Stimulated activated CD4-positive, alpha-beta T cell treated with anti-CD3 and anti-CD28 coated beads, Interleukin-2, amount 100 ng/mL, for 4 hours (primary cell): ENCODE data around the gene USO1.
A peak's percentile ranks its signal among the peaks of the same experiment; 100 is the strongest.
"Not testable (repeated sequence)": the region's sequence is repeated elsewhere in the genome, so short reads cannot be mapped to it uniquely, and the experiment has no call there.

Experiments used
- DNase-seq: peaks from one replicate; pipeline ENCODE4 v3.0.0-alpha.2; 2020; ENCODE audit warnings: low read depth

Gene USO1

DNA sequence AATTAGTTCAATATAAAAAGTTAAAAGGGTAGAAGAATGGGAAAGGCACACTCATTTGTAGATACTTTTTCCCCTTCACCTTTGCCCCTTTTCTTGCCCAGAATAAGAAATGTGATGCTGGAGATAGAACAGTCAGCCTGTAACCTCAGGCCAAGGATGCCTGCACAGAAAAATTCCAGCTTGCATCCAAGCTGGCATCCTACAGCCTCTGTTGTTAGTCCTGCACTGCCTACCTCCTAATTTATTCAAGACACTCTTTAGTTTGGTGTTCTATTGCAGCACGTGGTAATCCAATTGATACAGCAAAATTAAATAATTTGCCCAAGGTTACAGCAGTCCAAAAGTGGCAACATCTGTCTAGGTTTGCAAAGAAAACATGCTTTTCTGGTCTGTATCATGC is 9.7 kb upstream of the USO1 start:
- DNase-seq: no peak

DNA sequence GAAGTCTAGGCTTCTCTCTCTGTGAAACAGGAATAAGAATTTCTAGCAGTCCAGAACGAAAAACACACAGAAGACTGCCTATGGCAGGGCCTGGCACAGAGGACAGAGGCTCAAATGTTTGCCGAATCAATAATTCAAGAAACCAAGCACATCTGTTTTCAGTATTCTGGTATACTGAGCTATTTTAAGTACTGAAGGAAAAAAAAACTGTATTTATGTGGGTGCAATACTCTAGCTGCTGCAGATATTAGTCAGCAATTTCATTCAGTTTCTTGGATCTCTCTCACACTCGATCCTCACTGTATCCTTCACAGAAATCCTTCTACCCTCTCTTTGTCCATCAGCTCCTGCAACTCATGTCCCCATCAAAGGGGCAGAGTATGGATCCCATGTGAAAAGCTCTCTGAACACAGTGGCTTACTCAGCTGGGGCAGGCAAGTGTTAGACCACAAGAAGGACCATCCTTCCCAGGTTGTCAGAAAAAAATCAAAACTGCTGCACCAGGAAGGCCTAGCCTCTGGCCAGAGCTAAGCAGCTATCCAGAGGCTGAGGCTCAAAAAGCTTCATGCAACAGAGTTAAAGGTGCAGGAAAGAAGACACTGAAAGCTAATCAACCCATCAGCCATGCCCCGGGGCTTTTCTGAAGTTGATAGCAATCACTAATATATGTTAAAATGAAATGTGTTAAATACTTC is 9.1 kb upstream of the USO1 start:
- no peak for DNase-seq

DNA sequence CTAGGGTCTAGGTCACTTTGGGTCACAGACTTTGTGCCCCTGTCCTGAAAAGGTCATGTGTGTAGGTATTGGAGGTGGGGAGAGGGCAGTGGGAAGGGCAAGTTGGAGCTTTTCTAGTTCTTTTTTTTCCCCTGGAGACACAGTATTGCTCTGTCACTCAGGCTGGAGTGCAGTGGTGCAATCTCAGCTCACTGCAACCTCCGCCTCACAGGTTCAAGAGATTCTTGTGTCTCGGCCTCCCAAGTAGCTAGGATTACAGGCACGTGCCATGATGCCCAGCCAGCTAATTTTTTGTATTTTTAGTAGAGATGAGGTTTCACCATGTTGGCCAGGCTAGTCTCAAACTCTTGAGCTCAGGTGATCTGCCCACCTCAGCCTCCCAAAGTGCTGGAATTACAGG is 8.3 kb upstream of the USO1 start:
- DNase-seq: not testable (repeated sequence)

DNA sequence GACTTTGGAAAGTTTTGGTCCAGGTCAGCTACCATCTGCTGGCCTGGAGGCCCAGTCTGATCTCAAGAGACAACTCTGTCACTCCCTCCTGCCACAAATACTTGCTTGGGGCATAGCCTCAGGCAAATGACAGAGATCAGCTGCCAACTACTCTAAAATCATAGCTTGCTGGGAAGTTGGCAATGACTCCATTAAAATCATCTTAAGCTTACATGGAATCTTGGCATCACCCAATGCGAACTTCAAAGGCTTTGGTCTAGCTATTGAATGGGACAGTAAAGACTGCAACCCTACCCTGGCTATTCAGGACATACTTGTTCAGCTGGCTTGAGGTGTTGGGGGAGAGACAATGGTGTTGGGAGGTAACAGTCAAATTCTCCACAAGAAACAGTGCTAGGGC is 7.0 kb upstream of the USO1 start:
- no peak for DNase-seq

DNA sequence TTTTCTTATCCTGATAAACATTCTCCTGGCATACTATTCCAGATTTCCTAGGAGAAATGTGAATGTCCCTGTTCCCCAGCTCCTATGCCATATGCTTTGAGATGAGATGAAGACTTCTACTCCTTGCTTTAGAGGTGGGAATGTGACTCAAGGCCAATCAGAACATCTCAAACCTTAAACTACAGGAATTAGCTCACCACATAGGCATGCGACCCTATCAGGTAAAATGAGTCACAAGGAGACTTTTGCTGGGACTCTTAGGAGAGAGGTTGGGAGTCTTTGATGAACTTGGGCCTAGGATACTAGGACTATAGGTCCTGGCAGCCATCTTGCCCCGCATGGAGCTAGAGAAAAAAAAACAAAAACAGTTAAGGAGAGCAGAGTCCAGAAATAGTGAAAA is 5.8 kb upstream of the USO1 start:
- no peak for DNase-seq

DNA sequence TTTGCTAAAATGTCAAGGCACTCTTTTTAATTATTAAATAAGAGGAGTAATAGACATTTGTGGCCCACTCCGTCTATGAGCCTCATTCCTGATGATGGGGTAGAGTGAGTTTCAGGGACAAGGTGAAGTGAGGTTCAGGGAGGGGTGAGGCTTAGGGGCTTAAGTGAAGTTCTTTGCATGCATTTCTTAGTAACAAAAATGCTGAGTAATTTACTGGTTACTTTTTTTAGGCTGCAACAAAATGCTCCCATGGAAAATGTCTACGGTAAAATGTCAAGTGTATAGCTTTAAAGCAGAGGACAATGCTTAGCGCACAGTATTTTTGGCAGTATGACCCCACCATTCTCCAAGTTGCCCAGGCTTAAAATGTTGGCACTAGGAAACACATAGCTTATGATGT is 2.0 kb upstream of the USO1 start:
- no peak for DNase-seq

DNA sequence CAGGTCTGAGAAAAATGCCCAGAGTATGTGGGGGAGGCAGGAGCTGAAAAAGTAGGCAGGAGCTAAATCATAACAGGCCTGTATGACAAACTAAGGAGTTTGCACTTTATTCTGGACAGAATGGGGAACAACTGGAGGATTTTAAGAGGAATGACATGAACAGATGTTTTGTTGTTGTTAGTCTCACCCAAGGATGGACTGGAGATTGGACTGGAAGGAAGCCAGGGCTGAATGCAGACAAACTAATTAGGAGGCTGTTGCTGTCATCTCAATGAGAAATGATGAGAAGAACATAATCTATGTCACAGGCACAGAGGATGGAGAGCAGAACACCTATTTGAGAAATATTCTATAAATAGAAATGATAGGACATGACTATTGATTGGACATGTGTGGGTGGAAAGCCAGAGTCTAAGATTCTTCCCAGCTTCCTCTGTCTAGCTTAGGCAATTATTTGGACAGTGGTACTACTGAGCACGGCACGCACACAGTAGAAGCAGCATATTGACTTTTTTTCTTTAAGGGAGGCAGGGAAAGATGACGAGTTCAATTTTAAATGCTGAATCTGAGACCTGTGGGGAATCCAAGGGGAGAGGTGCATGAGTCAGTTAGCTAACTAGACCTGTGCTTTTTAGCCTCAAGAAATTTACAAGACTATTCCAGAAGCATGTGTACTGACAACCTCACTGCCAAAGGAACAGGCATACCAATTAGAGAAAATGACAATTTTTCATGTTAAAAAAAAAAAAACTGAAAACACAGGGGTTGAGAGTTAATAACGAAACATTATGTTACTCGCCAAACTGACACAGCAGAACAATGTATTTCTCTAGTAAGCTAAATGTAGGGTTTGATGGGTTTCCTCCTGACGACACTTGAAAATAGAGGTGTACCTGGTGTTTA is 963 bp upstream of the USO1 start:
- no peak for DNase-seq

DNA sequence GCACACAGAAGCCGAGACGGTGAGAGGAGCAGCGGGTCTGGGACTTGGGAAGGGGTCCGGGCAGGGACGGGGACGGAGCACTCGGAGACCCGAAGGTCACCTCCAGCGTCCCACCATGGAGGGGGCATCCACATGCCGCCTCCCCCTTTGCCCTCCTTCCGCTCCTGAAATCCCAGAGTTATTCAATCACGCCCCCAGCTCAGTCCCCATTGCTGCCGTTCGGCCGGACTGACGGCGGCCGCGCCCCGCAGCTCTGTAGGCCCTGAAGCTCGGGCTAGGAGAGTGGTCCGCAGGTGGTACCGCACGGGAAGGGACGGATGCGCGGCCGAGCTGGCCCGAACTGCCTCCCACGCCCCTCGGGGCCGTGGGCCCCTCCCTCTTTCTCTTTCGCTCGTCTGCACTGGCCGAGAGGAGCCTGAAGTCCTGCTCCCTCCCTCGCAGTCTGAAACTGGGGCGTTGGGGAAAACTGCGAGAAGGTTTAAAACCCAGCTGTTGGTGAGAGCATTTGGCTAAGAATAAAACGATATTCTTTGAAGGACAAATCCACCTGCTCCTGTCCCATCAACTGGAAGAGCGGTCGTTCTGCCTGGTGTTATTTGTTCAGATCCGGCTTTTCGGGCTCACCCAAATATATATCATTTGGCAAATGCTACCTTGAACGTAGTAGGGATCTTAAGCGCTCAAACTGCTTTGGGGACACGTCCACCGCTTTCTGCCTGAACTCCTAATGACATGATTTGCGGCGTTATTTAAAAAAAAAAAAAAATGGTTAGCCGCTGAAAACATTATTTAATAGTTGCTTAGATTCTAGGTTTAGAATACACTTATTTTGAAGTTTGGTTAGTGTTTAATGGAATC is 719 bp downstream of the USO1 start:
- DNase-seq: peak; percentile 24

DNA sequence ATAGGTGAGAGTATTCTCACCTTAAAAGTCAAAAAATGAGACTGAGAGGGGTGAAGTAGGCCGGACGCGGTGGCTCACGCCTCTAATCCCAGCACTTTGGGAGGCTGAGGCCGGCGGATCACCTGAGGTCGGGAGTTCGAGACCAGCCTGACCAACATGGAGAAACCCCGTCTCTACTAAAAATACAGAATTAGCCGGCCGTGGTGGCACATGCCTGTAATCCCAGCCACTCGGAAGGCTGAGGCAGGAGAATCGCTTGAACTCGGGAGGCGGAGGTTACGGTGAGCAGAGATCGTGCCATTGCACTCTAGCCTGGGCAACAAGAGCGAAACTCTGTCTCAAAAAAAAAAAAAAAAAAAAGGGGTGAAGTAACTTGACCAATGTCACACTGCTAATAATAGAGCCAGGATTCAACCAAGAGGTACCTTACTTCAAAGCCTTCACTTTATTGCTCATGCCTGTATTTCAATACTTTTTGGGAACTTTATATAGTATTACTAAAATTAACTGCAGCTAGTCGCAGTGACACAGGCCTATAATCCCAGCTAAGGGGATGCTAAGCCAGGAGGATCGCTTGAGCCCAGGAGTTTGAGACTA is 1.7 kb downstream of the USO1 start:
- DNase-seq: not testable (repeated sequence)

DNA sequence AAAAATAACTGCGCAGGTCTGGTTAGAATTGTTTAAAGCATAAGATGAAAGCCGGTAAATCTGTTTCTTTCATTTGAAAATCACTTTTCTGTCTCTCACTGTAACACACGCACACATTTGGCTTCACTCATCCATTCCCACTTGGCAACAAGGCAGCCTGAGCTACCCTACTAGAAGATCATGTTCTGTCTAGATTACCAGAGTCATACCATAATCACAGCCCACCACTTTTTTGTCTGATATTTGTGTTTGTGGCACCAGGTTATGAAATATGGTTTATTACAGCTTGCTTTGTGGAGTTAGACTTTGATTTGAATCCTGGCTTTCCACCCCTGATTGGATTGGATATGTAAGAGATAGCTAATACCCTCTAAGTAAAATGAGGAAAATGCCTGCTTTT is 2.2 kb downstream of the USO1 start:
- DNase-seq: no peak

DNA sequence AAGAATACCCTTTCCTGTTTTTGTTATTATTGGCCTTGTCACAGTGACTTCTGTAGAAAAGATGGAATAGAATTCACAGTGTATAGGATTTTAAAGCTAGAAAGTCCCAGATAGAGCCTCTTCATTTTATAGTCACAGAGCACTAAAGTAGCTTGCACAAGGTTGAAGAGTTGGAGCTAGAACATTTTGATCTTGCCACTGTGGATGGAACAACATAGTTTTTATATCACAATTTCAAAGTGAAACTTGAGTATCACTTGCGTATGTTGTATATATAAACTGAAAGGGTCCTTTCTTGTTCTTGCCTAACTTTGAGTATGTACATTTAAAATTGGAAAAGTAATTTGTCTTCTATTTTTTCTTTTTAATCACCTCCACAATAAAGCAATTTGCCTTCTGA is 2.7 kb downstream of the USO1 start:
- no peak for DNase-seq

DNA sequence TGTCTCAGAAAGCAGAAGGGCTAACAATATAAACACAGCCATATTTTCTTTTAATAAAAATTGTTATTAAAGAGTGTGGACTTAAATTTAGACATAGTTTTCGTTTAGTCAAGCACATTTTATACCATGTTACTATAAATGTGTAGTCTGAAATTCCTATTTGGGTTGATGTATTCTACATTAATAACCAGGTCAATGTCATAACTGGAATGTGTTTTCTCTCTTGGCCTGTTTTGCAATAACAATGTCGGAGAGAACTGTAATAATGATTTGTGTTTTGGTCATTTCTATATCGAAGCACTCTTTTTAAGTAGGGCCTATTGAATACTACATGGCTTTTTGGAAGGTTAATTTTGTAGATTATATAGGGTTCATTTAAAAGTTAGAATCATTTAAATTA is 5.5 kb downstream of the USO1 start:
- no peak for DNase-seq

DNA sequence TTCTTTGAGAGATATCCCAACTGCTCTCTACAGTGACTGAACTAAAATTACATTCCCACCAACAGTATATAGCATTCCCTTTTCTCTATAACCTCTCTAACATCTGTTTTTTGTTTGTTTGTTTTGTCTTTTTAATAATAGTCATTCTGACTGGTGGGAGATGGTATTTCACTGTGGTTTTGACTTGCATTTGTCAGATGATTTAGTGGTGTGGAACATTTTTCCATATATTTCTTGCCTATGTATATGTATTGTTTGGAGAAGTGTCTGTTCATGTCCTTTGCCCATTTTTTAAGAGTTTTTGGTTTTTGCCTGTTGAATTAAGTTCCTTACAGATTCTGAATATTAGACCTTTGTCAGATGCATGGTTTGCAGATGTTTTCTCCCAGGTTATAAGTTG is 9.0 kb downstream of the USO1 start:
- DNase-seq: no peak

DNA sequence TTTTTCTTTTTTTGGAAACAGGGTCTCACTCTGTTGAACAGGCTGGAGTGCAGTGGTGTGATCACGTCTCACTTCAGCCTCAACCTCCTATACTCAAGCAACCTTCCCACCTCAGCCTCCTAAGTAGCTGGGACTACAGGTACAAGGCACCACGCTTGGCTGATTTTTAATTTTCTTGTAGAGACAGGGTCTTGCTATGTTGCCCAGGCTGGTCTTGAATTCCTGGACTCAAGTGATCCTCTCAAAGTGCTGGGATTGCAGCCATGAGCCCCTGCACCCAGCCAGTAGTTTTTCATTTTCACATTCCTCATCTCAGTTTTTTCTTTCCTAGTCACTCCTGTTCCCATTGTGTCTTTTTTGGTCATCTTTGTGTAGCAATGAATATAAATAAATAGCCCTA is 11.1 kb downstream of the USO1 start:
- no peak for DNase-seq

DNA sequence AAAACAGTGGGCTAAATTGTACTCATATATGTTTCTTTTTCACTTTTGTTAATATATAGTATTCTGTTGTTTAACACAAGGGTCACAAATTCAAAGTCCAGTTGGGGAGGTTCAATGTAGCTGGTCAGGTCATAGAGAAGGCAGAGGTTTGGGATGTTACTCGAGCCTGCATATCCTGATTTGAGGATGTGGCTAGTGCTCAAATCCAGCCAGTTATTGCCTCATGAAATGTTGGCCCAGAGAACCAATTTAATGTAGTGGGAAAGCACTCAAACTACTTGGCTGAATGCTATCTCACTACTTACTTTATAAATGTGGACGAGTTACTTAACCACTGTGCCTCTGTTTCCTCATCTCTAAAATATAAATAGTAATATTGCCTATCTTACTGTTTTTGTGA is 12.5 kb downstream of the USO1 start:
- DNase-seq: no peak

DNA sequence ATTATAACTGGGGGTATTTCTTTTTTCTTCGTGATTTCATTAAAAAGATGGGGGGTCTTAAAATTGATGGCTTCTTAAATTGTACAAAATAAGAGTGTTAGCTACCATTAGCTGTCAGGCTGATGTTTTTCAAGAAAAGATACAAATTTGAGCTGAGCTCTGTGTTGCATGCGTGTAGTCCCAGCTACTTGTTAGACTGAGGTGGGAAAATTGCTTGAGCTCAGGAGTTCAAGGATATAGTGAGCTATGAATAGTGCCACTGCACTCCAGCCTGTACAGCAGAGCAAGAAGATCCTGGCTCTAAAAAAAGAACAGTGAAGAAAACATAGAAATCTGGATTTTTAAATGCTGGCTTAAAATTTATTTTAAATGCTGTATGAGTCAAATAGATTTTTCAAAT is 13.0 kb downstream of the USO1 start:
- DNase-seq: no peak

DNA sequence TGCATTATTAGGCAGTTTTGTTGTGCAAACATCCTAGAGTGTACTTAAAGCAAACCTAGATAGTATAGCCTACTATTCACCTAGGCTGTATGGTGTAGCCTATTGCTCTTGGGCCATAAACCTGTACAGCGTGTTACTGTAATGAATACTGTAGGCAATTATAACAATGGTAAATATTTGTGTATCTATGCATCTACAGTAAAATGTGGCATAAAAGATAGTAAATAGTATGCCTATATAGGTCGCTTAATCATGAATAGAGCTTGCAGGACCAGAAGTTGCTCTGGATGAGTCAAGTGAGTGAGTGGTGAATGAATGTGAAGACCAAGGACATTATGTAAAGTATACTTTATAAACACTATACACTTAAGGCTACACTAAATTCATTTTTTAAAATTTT is 16.6 kb downstream of the USO1 start:
- no peak for DNase-seq

DNA sequence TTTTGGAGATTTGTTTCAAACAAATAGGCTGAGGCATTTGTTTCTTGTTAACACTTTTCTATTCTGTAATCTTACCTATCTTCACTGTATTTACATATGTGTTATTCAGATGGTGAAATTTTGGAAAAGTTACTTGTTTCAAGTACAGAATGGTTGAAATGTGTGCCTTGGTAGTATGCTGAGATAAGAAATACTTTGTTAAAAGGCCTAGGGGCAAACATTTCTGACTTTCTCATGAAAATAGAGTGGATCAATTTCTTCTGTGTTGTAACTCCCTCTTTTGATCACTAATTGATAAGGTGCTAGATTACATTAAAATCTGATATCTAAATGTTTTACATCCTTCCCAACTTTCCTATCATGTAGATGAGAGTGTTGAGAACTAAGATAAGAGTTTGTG is 18.1 kb downstream of the USO1 start:
- DNase-seq: no peak

DNA sequence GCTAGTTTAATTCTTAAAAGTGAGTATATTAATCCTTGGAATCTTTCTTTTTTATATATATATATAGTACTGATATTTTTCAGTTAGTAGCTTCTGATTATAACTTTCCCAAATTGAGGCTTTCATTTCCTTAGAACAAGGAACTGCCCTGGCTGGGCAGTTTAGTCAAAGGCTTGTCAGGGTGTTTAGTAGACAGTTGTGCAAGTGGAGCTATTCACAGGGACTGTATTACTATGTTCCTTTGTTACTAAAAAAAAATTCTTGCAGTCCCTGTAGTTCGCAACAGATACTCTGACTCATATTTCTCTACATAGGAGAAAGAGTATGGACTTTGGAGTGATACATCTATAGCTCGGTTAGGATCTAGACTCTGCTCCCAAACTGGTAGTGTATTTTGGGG is 20.8 kb downstream of the USO1 start:
- no peak for DNase-seq

DNA sequence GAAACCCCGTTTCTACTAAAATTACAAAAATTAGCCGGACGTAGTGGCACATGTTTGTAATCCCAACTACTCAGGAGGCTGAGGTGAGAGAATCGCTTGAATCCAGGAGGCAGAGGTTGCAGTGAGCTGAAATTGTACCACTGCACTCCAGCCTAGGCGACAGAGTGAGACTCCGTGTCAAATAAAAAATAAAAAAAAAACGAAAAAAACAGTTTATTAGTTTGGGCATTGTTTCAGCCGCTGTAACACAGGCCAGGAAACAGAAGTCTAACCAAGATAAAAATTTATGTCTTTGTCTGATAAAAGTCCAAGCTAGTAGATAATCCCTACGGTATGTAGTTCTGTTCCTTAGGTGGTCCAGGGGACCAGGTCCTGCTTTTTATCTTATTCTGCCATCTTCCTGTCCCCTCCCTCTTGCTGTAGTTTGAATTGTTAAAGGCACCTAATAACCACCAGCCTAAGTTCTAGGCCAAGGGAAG is 21.4 kb downstream of the USO1 start:
- DNase-seq: no peak

DNA sequence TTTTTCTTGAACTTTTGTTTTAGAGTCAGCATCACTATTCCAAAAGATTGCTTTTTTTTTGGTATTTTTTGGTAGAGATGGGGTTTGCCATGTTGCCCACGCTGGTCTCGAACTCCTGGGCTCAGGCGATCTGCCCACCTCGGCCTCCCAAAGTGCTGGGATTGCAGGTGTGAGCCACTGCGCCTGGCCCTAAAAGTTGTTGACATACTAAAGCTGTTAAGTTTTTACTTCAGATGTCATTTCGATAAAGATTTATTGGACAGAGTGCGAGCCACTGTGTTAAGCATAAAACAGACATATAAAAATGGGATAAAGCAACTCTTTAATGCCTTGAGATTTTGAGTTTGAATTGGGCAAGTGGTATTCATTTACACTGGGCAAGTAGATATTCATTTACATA is 28.3 kb downstream of the USO1 start:
- no peak for DNase-seq

DNA sequence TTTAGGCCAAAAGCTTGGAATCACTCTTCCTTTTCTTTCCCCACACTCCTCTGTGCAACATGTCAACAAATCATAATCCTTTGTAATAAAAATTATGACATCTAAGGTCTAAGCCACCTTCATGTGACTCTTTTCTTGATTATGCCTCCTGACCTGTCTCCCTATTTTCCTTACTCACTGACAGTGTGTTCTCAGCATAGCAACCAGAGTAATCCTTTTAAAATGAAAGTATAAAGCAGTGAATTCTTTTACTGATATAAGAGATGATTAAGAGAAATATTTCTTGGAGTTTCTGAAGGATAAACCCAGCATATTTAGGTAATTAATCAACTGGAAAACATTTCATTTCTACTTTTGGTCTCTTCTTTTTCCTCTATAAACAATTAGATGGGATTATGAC is 44.7 kb downstream of the USO1 start:
- DNase-seq: no peak
